ENCODE data around the gene CNTNAP2.

The CNTNAP2 gene

DNA sequence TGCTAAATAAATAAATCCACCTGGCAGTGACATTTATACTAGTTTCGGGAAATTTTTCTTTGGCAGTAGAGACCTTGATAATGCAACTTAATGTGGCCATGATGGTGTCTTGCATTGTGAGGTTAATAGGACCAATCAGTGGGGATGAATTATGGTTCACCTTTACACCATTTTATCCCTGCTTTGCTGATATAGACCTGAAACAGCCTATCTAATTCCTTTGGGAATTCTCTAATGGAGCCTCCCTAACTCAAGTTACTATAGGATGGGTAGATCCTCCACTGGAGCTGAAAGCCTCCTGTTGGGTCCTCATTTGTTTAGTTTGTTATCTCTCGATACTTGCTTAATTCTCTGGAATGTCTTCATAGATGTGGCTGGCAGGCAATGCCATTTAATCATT lies 276.7 kb downstream of the CNTNAP2 start:
- Mint-ChIP-seq H3K4me1 (no peaks in the 10 kb centered on the region), H3K27me3 (no peaks in the 10 kb centered on the region), H3K4me3 (no peak overlapping the region), H3K9me3 (peaks cover 7% of the 10 kb centered on the region), H3K27ac (no peak overlapping the region), H3K36me3 (no peaks in the 10 kb centered on the region)
- CTCF ChIA-PET = no interaction called here
- DNase-seq = no peak

GRCh38 chr7:146397141-146397540 lies 280.5 kb downstream of the CNTNAP2 start:
- no peaks in the 10 kb centered on the region for H3K4me1 Mint-ChIP-seq
- CTCF ChIA-PET = no interaction called here
- H3K4me3 Mint-ChIP-seq = no peak overlapping the region
- no peaks in the 10 kb centered on the region for H3K36me3 Mint-ChIP-seq
- peaks cover 10% of the 10 kb centered on the region for H3K9me3 Mint-ChIP-seq
- no peak overlapping the region for H3K27ac Mint-ChIP-seq
- no peaks in the 10 kb centered on the region for H3K27me3 Mint-ChIP-seq
- DNase-seq = no peak

GRCh38 chr7:146401939-146402338 lies 285.3 kb downstream of the CNTNAP2 start:
- no peak for DNase-seq
- Mint-ChIP-seq H3K27me3 (no peaks in the 10 kb centered on the region), H3K4me3 (no peak overlapping the region), H3K27ac (no peak overlapping the region), H3K4me1 (no peaks in the 10 kb centered on the region), H3K36me3 (no peaks in the 10 kb centered on the region), H3K9me3 (peaks cover 15% of the 10 kb centered on the region)
- CTCF ChIA-PET = no interaction called here

- no peak overlapping the region for H3K4me3 Mint-ChIP-seq
- CTCF ChIA-PET = no interaction called here
- H3K9me3 Mint-ChIP-seq = peaks cover 11% of the 10 kb centered on the region
- H3K36me3 Mint-ChIP-seq = no peaks in the 10 kb centered on the region
- H3K27me3 Mint-ChIP-seq = no peaks in the 10 kb centered on the region
- H3K4me1 Mint-ChIP-seq = no peaks in the 10 kb centered on the region
- DNase-seq = no peak
- no peak overlapping the region for H3K27ac Mint-ChIP-seq
These were observed 289.1 kb downstream of the CNTNAP2 start for GRCh38 chr7:146405737-146406136.

DNA sequence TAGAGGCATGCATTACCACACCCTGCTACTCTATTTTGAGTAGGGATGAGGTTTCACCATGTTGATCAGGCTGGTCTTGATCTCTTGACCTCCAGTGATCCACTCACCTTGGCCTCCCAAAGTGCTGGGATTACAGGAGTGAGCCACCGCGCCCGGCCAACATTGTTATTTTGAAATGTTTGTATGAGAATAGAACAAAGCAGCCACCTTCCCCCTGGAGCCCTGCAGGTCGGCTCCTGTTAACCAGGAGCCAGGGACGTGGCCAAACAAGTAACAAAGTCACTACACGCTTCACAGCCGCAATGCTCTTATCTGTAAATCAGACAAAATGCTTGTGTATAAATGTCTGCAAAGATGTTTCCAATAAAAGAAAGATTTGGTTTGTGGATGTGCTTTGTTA lies 295.4 kb downstream of the CNTNAP2 start:
- H3K27me3 Mint-ChIP-seq = no peaks in the 10 kb centered on the region
- CTCF ChIA-PET = no interaction called here
- H3K4me1 Mint-ChIP-seq = no peaks in the 10 kb centered on the region
- H3K4me3 Mint-ChIP-seq = no peak overlapping the region
- no peaks in the 10 kb centered on the region for H3K36me3 Mint-ChIP-seq
- DNase-seq = no peak
- H3K27ac Mint-ChIP-seq = no peak overlapping the region
- peaks cover 3% of the 10 kb centered on the region for H3K9me3 Mint-ChIP-seq

DNA sequence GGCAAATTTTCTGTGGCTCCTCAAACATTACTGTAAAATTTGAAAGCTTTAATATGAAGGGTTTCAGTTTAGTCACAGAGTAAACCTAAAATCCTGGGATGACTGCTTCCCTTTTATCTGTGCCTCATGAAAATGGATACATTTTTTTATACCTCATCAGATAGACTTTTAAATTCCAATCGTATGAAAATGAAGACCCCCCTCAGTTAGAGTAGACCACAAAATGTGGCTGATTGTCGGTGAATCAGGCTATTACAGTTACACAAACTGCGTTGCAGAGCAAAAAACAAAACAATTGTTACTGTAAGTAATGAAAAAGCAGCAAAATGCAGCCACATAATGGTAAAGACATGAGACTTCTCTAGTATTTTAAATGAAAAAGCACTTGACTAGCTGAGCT lies 296.2 kb downstream of the CNTNAP2 start:
- no peaks in the 10 kb centered on the region for H3K4me1 Mint-ChIP-seq
- H3K27ac Mint-ChIP-seq = no peak overlapping the region
- peaks cover 3% of the 10 kb centered on the region for H3K9me3 Mint-ChIP-seq
- no peak for DNase-seq
- no peaks in the 10 kb centered on the region for H3K27me3 Mint-ChIP-seq
- CTCF ChIA-PET = no interaction called here
- H3K4me3 Mint-ChIP-seq = no peak overlapping the region
- H3K36me3 Mint-ChIP-seq = no peaks in the 10 kb centered on the region

GRCh38 chr7:146414373-146414772 lies 297.8 kb downstream of the CNTNAP2 start:
- DNase-seq = no peak
- H3K4me3 Mint-ChIP-seq = no peak overlapping the region

GRCh38 chr7:146414937-146415336 lies 298.3 kb downstream of the CNTNAP2 start:
- CTCF ChIA-PET = no interaction called here
- no peak for DNase-seq
- no peaks in the 10 kb centered on the region for H3K27me3 Mint-ChIP-seq
- H3K4me3 Mint-ChIP-seq = no peak overlapping the region
- H3K9me3 Mint-ChIP-seq = peaks cover 3% of the 10 kb centered on the region
- H3K36me3 Mint-ChIP-seq = no peaks in the 10 kb centered on the region
- no peaks in the 10 kb centered on the region for H3K4me1 Mint-ChIP-seq
- H3K27ac Mint-ChIP-seq = no peak overlapping the region

More at GRCh38 chr7:146414373-146414772, 297.8 kb downstream of the CNTNAP2 start:
- H3K36me3 Mint-ChIP-seq = no peaks in the 10 kb centered on the region
- H3K4me1 Mint-ChIP-seq = no peaks in the 10 kb centered on the region
- CTCF ChIA-PET = no interaction called here
- no peaks in the 10 kb centered on the region for H3K27me3 Mint-ChIP-seq
- peaks cover 3% of the 10 kb centered on the region for H3K9me3 Mint-ChIP-seq
- no peak overlapping the region for H3K27ac Mint-ChIP-seq

DNA sequence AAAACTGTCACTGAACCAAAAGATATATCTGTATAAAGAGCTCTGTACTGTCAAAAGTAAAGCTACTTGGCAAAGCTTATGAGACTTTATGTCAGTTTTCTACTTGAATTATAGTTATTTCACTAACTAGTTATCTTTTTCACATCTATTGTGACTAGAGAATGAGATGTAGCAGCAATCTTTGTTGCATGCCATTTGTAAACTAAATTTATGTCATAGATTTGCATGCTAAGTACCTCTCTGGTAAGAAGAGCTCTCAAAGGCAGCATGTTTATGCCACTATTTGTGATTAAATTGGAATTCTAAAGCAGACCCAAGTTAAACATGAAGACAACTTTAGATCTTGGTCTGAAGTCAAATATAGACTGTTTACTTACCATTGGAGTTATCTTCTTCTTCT lies 300.6 kb downstream of the CNTNAP2 start:
- no peaks in the 10 kb centered on the region for H3K27me3 Mint-ChIP-seq
- no peaks in the 10 kb centered on the region for H3K36me3 Mint-ChIP-seq
- H3K4me3 Mint-ChIP-seq = no peak overlapping the region
- CTCF ChIA-PET = no interaction called here
- H3K4me1 Mint-ChIP-seq = no peaks in the 10 kb centered on the region
- H3K9me3 Mint-ChIP-seq = no peaks in the 10 kb centered on the region
- DNase-seq = no peak
- H3K27ac Mint-ChIP-seq = no peak overlapping the region

- Mint-ChIP-seq H3K4me3 (no peak overlapping the region), H3K9me3 (peaks cover 3% of the 10 kb centered on the region), H3K36me3 (no peaks in the 10 kb centered on the region), H3K4me1 (no peaks in the 10 kb centered on the region), H3K27ac (no peak overlapping the region), H3K27me3 (no peaks in the 10 kb centered on the region)
- CTCF ChIA-PET = no interaction called here
- DNase-seq = no peak
These were observed 306.8 kb downstream of the CNTNAP2 start for GRCh38 chr7:146423446-146423845.

GRCh38 chr7:146424084-146424483 lies 307.5 kb downstream of the CNTNAP2 start:
- H3K27ac Mint-ChIP-seq = no peak overlapping the region
- DNase-seq = no peak

GRCh38 chr7:146433501-146433900 lies 316.9 kb downstream of the CNTNAP2 start:
- DNase-seq = no peak
- no peak overlapping the region for H3K27ac Mint-ChIP-seq
- no peaks in the 10 kb centered on the region for H3K4me1 Mint-ChIP-seq
- no peaks in the 10 kb centered on the region for H3K36me3 Mint-ChIP-seq
- H3K27me3 Mint-ChIP-seq = no peaks in the 10 kb centered on the region
- H3K4me3 Mint-ChIP-seq = no peak overlapping the region
- CTCF ChIA-PET = no interaction called here
- H3K9me3 Mint-ChIP-seq = peaks cover 9% of the 10 kb centered on the region

More at GRCh38 chr7:146424084-146424483, 307.5 kb downstream of the CNTNAP2 start:
- no peak overlapping the region for H3K4me3 Mint-ChIP-seq
- peaks cover 3% of the 10 kb centered on the region for H3K9me3 Mint-ChIP-seq
- H3K36me3 Mint-ChIP-seq = no peaks in the 10 kb centered on the region
- no peaks in the 10 kb centered on the region for H3K4me1 Mint-ChIP-seq
- H3K27me3 Mint-ChIP-seq = no peaks in the 10 kb centered on the region
- CTCF ChIA-PET = no interaction called here

DNA sequence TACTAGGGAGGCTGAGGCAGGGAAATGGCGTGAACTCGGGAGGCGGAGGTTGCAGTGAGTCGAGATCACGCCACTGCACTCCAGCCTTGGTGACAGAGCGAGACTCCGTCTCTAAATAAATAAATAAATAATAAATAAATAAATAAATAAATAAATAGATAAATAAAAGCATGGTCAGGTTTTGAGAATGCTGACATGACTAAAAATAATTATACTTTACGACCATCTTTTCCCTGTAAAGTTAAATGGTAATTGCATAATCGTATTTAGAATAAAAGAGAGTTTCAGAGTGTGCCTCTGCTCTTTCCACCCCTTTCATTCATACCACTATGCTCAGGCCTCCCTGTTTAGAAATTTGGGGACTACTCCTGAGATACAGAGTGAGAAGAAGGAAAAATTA lies 326.5 kb downstream of the CNTNAP2 start:
- Mint-ChIP-seq H3K4me1 (no peaks in the 10 kb centered on the region), H3K27ac (no peak overlapping the region), H3K27me3 (no peaks in the 10 kb centered on the region), H3K4me3 (no peak overlapping the region), H3K36me3 (no peaks in the 10 kb centered on the region), H3K9me3 (peaks cover 12% of the 10 kb centered on the region)
- CTCF ChIA-PET = interaction anchor here (0.6 kb wide), 1 partner anchor 18 kb away, joined by 3 read pairs; no protein-coding TSS in a partner anchor
- no peak for DNase-seq

DNA sequence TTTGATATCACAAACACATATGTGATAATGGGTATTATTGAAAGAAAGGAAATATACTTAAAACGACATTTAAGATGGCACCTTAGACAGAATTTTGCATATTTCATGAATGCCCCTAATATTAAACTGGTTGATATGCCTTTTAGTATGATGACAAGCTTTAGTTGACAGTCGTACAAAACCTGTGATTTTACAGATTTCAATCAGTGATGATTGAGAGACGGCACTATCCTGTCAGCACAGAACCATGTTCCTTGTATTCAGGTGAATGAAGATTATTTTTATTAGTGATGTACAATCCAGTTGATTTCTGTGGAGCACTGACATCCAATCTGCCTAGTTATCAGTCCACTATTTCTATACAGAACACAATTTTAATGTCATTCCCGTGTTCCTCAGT lies 333.0 kb downstream of the CNTNAP2 start:
- Mint-ChIP-seq H3K4me3 (no peak overlapping the region), H3K4me1 (no peaks in the 10 kb centered on the region), H3K27ac (no peak overlapping the region), H3K9me3 (peaks cover 11% of the 10 kb centered on the region), H3K36me3 (no peaks in the 10 kb centered on the region), H3K27me3 (no peaks in the 10 kb centered on the region)
- DNase-seq = no peak
- CTCF ChIA-PET = no interaction called here

GRCh38 chr7:146455091-146455655 lies 338.6 kb downstream of the CNTNAP2 start:
- peaks cover 11% of the 10 kb centered on the region for H3K9me3 Mint-ChIP-seq
- H3K4me1 Mint-ChIP-seq = no peaks in the 10 kb centered on the region
- H3K36me3 Mint-ChIP-seq = no peaks in the 10 kb centered on the region
- no peaks in the 10 kb centered on the region for H3K27me3 Mint-ChIP-seq
- H3K4me3 Mint-ChIP-seq = no peak overlapping the region
- no peak for DNase-seq
- CTCF ChIA-PET = no interaction called here
- no peak overlapping the region for H3K27ac Mint-ChIP-seq

- CTCF ChIA-PET = no interaction called here
- no peak overlapping the region for H3K4me3 Mint-ChIP-seq
These were observed 362.4 kb downstream of the CNTNAP2 start for GRCh38 chr7:146479040-146479439.

More at GRCh38 chr7:146479040-146479439, 362.4 kb downstream of the CNTNAP2 start:
- H3K27ac Mint-ChIP-seq = no peak overlapping the region
- DNase-seq = no peak
- H3K9me3 Mint-ChIP-seq = peaks cover 8% of the 10 kb centered on the region
- H3K36me3 Mint-ChIP-seq = no peaks in the 10 kb centered on the region
- no peaks in the 10 kb centered on the region for H3K27me3 Mint-ChIP-seq
- H3K4me1 Mint-ChIP-seq = no peaks in the 10 kb centered on the region
